HTR-8/SVneo (cell line): ENCODE results near the gene C1orf174.

Experiments
- DNase-seq: peaks from one replicate; pipeline ENCODE4 v3.0.0; 2011; ENCODE audit warnings: low spot score, mixed read lengths; ENCODE audit not compliant: insufficient read length
- FAIRE-seq: peaks from 2 replicates; lab custom pipeline; 2011; peaks lifted over from hg19 to GRCh38; lab: Jason Lieb, UNC

The C1orf174 gene

GRCh38 chr1:3899754-3900149, 320 bp downstream of the C1orf174 start:
- DNase-seq (no peak), FAIRE-seq (no peak)

GRCh38 chr1:3898994-3899753, 898 bp downstream of the C1orf174 start:
- FAIRE-seq (peak; percentile 16), DNase-seq (peak; percentile 40)

- DNase-seq (no peak), FAIRE-seq (no peak)
Measured at GRCh38 chr1:3898475-3898735, 1.7 kb downstream of the C1orf174 start.

GRCh38 chr1:3896396-3897000, 3.6 kb downstream of the C1orf174 start:
- FAIRE-seq = no peak
- no peak for DNase-seq

- no peak for DNase-seq
- no peak for FAIRE-seq
Measured at GRCh38 chr1:3895951-3896325, 4.1 kb downstream of the C1orf174 start.

GRCh38 chr1:3895279-3895950, 4.7 kb downstream of the C1orf174 start:
- FAIRE-seq = no peak
- no peak for DNase-seq

GRCh38 chr1:3894626-3895278, 5.3 kb downstream of the C1orf174 start:
- FAIRE-seq (no peak), DNase-seq (no peak)

- no peak for FAIRE-seq
Measured at GRCh38 chr1:3893190-3893589, 6.9 kb downstream of the C1orf174 start.

GRCh38 chr1:3892748-3893147, 7.3 kb downstream of the C1orf174 start:
- no peak for FAIRE-seq
- no peak for DNase-seq

More at GRCh38 chr1:3893190-3893589, 6.9 kb downstream of the C1orf174 start:
- no peak for DNase-seq

- FAIRE-seq (no peak), DNase-seq (no peak)
Measured at GRCh38 chr1:3891329-3891865, 8.7 kb downstream of the C1orf174 start.

GRCh38 chr1:3890389-3891328, 9.4 kb downstream of the C1orf174 start:
- DNase-seq (no peak), FAIRE-seq (no peak)

- DNase-seq (no peak), FAIRE-seq (no peak)
Measured at GRCh38 chr1:3889936-3890335, 10.1 kb downstream of the C1orf174 start.

GRCh38 chr1:3888301-3888700, 11.8 kb downstream of the C1orf174 start:
- FAIRE-seq = no peak

GRCh38 chr1:3886691-3887090, 13.4 kb downstream of the C1orf174 start:
- no peak for DNase-seq
- no peak for FAIRE-seq

More at GRCh38 chr1:3888301-3888700, 11.8 kb downstream of the C1orf174 start:
- DNase-seq = no peak

GRCh38 chr1:3886106-3886670, 13.9 kb downstream of the C1orf174 start:
- no peak for FAIRE-seq
- DNase-seq = no peak

- no peak for FAIRE-seq
- no peak for DNase-seq
Measured at GRCh38 chr1:3885611-3886010, 14.5 kb downstream of the C1orf174 start.

GRCh38 chr1:3884966-3885365, 15.1 kb downstream of the C1orf174 start:
- FAIRE-seq (no peak), DNase-seq (no peak)

- FAIRE-seq (no peak), DNase-seq (no peak)
Measured at GRCh38 chr1:3883194-3883925, 16.7 kb downstream of the C1orf174 start.

- FAIRE-seq (no peak), DNase-seq (no peak)
Measured at GRCh38 chr1:3881193-3881480, 18.9 kb downstream of the C1orf174 start.
